ENCODE results near the gene IL27RA.

GRCh38 chr19:14006766-14007562, 24.6 kb upstream of the IL27RA start:
- peak; percentile 29 to 43 for TF ChIP-seq POLR2A (IDR thresholded peaks at IDR 0.05)
- peak in 1 of 6 experiments; percentile 2 for TF ChIP-seq CTCF (IDR thresholded peaks at IDR 0.05)

All from Peyer's patch (tissue), 4 donors.